Suprapubic skin (tissue), 3 donors: ENCODE measurements around the gene TBL1X.

Experiments used
- POLR2A ChIP-seq, 2 donors: fragments of 450-650 bp; IDR thresholded peaks; one replicate each; pipeline ENCODE4 v1.6.1; 2017; ENCODE audit warnings: antibody characterized with exemption in 2 of 2, mild to moderate bottlenecking in 2 of 2, moderate library complexity in 2 of 2
- TF ChIP-seq, protein P1 (sequence below), 2 donors: fragments of 200-600 bp in 1 of 2; fragments of 450-650 bp in 1 of 2; sonication (generic) in 1 of 2; IDR thresholded peaks; one replicate each; pipeline ENCODE4 v1.5.1; 2016 to 2019; ENCODE audit warnings: antibody characterized with exemption in 2 of 2, mild to moderate bottlenecking in 1 of 2, moderate library complexity in 1 of 2

DNA sequence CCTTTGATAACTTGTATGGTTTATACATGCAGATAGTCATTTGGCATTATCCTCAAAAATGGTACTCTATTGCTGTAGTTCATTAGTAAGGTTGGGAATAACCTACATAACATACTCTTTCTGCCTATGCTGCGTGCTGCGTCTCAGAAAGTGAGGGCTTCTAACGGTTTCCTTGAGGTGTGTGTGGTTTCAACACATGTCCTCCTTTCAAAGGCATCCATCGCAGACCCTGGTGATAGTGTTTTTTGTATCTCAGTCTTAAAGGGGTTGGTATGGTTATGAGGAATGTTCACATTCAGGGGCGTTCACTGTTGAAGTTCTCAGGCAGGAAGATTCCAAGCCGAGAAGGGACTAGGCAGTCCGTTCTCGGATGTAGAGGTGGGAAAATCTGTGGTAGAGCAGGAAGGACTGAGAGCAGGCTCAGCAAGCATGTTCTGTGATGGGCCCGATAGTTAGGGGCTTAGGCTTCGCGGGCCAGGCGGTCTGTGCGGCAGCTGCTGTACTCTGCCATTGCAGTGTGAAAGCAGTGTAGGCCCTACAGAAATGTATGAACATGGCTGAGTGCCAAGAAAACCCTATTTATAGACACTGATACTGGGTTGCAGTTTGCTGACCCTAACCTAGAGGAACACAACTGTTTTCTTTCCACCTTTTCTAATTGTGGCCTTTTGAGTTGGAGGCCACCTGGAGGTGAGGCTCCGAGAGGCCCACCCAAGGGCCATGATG lies 177.6 kb downstream of the TBL1X start:
- TF ChIP-seq, protein P1, sequence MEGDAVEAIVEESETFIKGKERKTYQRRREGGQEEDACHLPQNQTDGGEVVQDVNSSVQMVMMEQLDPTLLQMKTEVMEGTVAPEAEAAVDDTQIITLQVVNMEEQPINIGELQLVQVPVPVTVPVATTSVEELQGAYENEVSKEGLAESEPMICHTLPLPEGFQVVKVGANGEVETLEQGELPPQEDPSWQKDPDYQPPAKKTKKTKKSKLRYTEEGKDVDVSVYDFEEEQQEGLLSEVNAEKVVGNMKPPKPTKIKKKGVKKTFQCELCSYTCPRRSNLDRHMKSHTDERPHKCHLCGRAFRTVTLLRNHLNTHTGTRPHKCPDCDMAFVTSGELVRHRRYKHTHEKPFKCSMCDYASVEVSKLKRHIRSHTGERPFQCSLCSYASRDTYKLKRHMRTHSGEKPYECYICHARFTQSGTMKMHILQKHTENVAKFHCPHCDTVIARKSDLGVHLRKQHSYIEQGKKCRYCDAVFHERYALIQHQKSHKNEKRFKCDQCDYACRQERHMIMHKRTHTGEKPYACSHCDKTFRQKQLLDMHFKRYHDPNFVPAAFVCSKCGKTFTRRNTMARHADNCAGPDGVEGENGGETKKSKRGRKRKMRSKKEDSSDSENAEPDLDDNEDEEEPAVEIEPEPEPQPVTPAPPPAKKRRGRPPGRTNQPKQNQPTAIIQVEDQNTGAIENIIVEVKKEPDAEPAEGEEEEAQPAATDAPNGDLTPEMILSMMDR (IDR thresholded peaks at IDR 0.05): no peak
- no peak for TF ChIP-seq POLR2A (IDR thresholded peaks at IDR 0.05)
